Activated T-helper 1 cell treated with anti-CD3 and anti-CD28 coated beads, Interleukin-12 subunit alpha, Interleukin-12 subunit beta, Interleukin-2, Interleukin-4 antibody, amounts not matched to agents 30 ng/mL and 10 ng/mL and 1 ng/mL, durations not matched to agents 14 hours and 24 hours and 36 hours (primary cell): Measurements from ENCODE around the gene CPED1. TPM values are rescaled to one million over a fixed set of nuclear protein-coding genes. Genes with fewer than 3 reads are reported as not detected.
A peak's percentile ranks its signal among the peaks of the same experiment; 100 is the strongest.
"Not testable (repeated sequence)": the region's sequence is repeated elsewhere in the genome, so short reads cannot be mapped to it uniquely, and the experiment has no call there.

Experiments
- DNase-seq: peaks from one replicate; pipeline ENCODE4 v3.0.0; 2021; ENCODE audit warnings: low spot score
- H3K27ac Mint-ChIP-seq: one replicate; pipeline ENCODE4 v1.8.0; 2021; ENCODE audit warnings: mild to moderate bottlenecking, mixed read lengths
- H3K27me3 Mint-ChIP-seq: one replicate; pipeline ENCODE4 v1.8.0; 2022; ENCODE audit warnings: mild to moderate bottlenecking, moderate library complexity, mixed read lengths; ENCODE audit not compliant: insufficient read depth
- H3K36me3 Mint-ChIP-seq: one replicate; pipeline ENCODE4 v1.8.0; 2021; ENCODE audit warnings: low read depth, mixed read lengths
- H3K4me1 Mint-ChIP-seq: one replicate; pipeline ENCODE4 v1.8.0; 2021; ENCODE audit warnings: low read depth, mixed read lengths
- H3K4me3 Mint-ChIP-seq: one replicate; pipeline ENCODE4 v1.8.0; 2021; ENCODE audit warnings: mild to moderate bottlenecking, moderate library complexity, mixed read lengths
- H3K9me3 Mint-ChIP-seq: one replicate; pipeline ENCODE4 v1.8.0; 2021; ENCODE audit warnings: mixed read lengths
- intact Hi-C: fragments of 100-400 bp; cut with micrococcal nuclease; formaldehyde crosslinking; loops from one replicate; pipeline ENCODE4 v1.15.1; 2024
- total RNA-seq: library from RNA; stranded (reverse); gene quantifications from 2 replicates; pipeline ENCODE4 v1.2.3, GENCODE V29; 2022

CPED1 gene
- total RNA-seq, 1 donor from 2014 or later = not detected

GRCh38 chr7:121313793-121314676 is 325.5 kb downstream of the CPED1 start:
- H3K9me3 Mint-ChIP-seq = no peaks in the 10 kb centered on the region

DNA sequence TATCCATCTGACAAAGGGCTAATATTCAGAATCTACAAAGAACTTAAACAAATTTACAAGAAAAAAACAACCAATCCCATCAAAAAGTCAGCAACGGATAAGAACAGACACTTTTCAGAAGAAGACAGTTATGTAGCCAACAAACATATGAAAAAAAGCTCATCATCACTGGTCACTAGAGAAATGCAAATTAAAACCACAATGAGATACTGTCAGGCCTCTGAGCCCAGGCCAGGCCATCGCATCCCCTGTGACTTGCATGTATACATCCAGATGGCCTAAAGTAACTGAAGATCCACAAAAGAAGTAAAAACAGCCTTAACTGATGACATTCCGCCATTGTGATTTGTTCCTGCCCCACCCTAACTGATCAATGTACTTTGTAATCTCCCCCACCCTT is 326.7 kb downstream of the CPED1 start:
- H3K27ac Mint-ChIP-seq, H3K9me3 Mint-ChIP-seq, H3K27me3 Mint-ChIP-seq, H3K4me3 Mint-ChIP-seq, intact Hi-C loops, H3K4me1 Mint-ChIP-seq, H3K36me3 Mint-ChIP-seq, DNase-seq: not testable (repeated sequence)

More at GRCh38 chr7:121313793-121314676, 325.5 kb downstream of the CPED1 start:
- no peak overlapping the region for H3K4me3 Mint-ChIP-seq
- no peaks in the 10 kb centered on the region for H3K36me3 Mint-ChIP-seq
- no peak for DNase-seq
- no peak overlapping the region for H3K27ac Mint-ChIP-seq
- H3K4me1 Mint-ChIP-seq = no peaks in the 10 kb centered on the region
- peaks cover 10% of the 10 kb centered on the region for H3K27me3 Mint-ChIP-seq
- intact Hi-C loops = no loop called here

- DNase-seq = no peak
- Mint-ChIP-seq H3K9me3 (no peaks in the 10 kb centered on the region), H3K27ac (no peak overlapping the region), H3K4me3 (no peak overlapping the region), H3K27me3 (peaks cover 8% of the 10 kb centered on the region), H3K36me3 (no peaks in the 10 kb centered on the region), H3K4me1 (no peaks in the 10 kb centered on the region)
- intact Hi-C loops = no loop called here
Measured at GRCh38 chr7:121322460-121322859, 333.9 kb downstream of the CPED1 start.

- H3K36me3 Mint-ChIP-seq = no peaks in the 10 kb centered on the region
- H3K27ac Mint-ChIP-seq = no peak overlapping the region
- peaks cover 16% of the 10 kb centered on the region for H3K27me3 Mint-ChIP-seq
- intact Hi-C loops = no loop called here
- DNase-seq = no peak
- H3K9me3 Mint-ChIP-seq = no peaks in the 10 kb centered on the region
- peaks cover 3% of the 10 kb centered on the region for H3K4me1 Mint-ChIP-seq
- no peak overlapping the region for H3K4me3 Mint-ChIP-seq
Measured at GRCh38 chr7:121323515-121324302, 335.2 kb downstream of the CPED1 start.

- H3K27ac Mint-ChIP-seq = no peak overlapping the region
- H3K4me3 Mint-ChIP-seq = no peak overlapping the region
- peaks cover 21% of the 10 kb centered on the region for H3K4me1 Mint-ChIP-seq
- intact Hi-C loops = no loop called here
- no peak for DNase-seq
- H3K9me3 Mint-ChIP-seq = no peaks in the 10 kb centered on the region
- no peaks in the 10 kb centered on the region for H3K36me3 Mint-ChIP-seq
- peaks cover 48% of the 10 kb centered on the region for H3K27me3 Mint-ChIP-seq
Measured at GRCh38 chr7:121327671-121328070, 339.2 kb downstream of the CPED1 start.

DNA sequence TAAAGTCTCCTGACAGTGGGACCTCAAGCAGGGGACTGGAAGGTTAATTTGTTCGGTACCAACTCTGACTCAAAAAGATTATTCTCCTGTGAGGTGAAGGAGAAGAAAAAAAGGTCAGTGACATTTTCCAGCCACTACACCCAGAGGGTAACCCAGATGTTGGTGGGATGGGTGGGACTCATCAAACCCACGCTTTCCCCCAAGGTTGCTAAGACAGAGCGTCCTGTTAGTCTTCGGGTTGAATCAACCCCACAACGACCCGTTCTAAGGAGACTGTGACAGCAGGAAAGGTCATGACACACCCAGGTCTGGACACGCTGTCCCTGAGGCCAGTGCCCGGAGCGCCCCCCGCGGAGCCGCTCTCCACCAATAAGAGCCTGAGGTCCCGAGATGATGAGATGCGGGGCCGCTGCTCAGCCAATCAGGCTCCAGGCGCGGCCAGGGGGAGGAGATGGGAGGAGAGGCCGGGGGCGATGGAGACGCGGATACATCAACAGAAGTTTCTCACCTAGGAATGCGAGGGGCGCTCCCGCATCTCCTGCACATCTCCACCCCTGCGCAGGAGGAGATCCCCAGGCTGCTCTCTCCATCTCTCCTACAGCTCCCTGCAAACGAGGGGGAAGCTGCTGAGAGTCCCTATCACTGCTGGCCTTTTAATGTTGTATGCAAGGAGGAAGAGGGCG is 340.1 kb downstream of the CPED1 start, which contains the start of gene WNT16:
Gene WNT16, plus strand, starts transcription at position 493 of the 683 bp plus-strand sequence. CDS start 293 bp downstream, outside the sequence.
- peaks cover 43% of the 10 kb centered on the region for H3K27me3 Mint-ChIP-seq
- intact Hi-C loops = no loop called here
- H3K27ac Mint-ChIP-seq = no peak within 1 kb of the TSS
- H3K9me3 Mint-ChIP-seq = no peaks in the 10 kb centered on the region
- H3K36me3 Mint-ChIP-seq = no peaks in the 10 kb centered on the region
- peaks cover 21% of the 10 kb centered on the region for H3K4me1 Mint-ChIP-seq
- no peak for DNase-seq
- peak within 1 kb of the TSS; percentile 68 for H3K4me3 Mint-ChIP-seq

GRCh38 chr7:121329191-121330052 is 340.9 kb downstream of the CPED1 start:
- H3K27me3 Mint-ChIP-seq = peaks cover 48% of the 10 kb centered on the region
- H3K36me3 Mint-ChIP-seq = no peaks in the 10 kb centered on the region
- H3K4me3 Mint-ChIP-seq = peak overlapping the region; percentile 68
- peaks cover 21% of the 10 kb centered on the region for H3K4me1 Mint-ChIP-seq
- H3K27ac Mint-ChIP-seq = no peak overlapping the region
- H3K9me3 Mint-ChIP-seq = no peaks in the 10 kb centered on the region
- intact Hi-C loops = loop anchor here (5.0 to 10.0 kb wide), 2 partner anchors 342 to 665 kb away; partner anchors contain the start of gene CPED1
- DNase-seq = no peak

DNA sequence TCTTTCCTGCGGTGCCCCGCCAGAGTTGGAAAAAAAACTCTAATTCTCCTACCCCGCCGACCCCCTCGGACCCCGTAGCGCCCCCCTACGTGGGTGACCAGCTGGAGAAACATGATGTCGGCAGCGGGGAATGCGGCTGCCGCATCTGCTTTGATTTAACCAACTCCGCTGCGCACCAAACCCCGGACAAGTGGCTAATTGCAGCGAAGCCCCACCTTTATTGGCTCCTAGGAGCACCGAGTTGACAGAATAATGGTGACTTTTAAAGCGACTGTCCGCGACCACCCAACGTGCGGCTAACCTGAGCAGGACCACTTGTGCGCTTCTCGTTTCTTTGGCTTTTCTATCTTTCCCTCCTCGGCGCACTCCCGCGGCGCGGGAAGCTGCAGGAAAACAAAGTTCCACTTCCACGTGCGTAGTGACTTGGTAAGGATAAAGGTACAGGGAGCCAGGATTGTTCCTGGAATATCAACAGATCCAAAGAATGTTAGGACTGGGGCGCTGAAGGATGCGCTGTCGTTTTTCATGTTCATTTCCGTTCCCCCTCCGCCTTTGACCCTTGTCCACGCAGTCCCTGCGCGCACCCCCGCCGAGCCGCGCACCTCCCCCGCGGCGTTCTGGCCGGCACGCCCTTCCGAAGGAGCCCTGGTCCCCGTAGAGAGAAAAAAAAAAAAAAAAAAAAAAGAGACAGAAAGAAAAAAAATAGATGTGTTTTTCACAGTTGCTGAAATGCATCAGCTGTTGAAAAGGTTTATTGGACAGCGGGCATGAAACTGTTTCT is 341.7 kb downstream of the CPED1 start:
- Mint-ChIP-seq H3K9me3 (no peaks in the 10 kb centered on the region), H3K4me1 (peaks cover 21% of the 10 kb centered on the region), H3K36me3 (no peaks in the 10 kb centered on the region), H3K4me3 (peak overlapping the region; percentile 68), H3K27me3 (peaks cover 50% of the 10 kb centered on the region), H3K27ac (no peak overlapping the region)
- intact Hi-C loops = loop anchor here (5.0 to 10.0 kb wide), 2 partner anchors 343 to 665 kb away; partner anchors contain the start of gene CPED1
- no peak for DNase-seq

- H3K4me1 Mint-ChIP-seq = peaks cover 21% of the 10 kb centered on the region
- no peak overlapping the region for H3K4me3 Mint-ChIP-seq
- peaks cover 53% of the 10 kb centered on the region for H3K27me3 Mint-ChIP-seq
- no peak overlapping the region for H3K27ac Mint-ChIP-seq
- no peak for DNase-seq
- intact Hi-C loops = loop anchor here (5.0 to 10.0 kb wide), 2 partner anchors 344 to 664 kb away; partner anchors contain the start of gene CPED1
- no peaks in the 10 kb centered on the region for H3K9me3 Mint-ChIP-seq
- H3K36me3 Mint-ChIP-seq = no peaks in the 10 kb centered on the region
Measured at GRCh38 chr7:121331048-121331447, 342.5 kb downstream of the CPED1 start.

GRCh38 chr7:121331574-121331973 is 343.1 kb downstream of the CPED1 start:
- DNase-seq = no peak
- peaks cover 21% of the 10 kb centered on the region for H3K4me1 Mint-ChIP-seq
- H3K27me3 Mint-ChIP-seq = peaks cover 56% of the 10 kb centered on the region
- no peak overlapping the region for H3K27ac Mint-ChIP-seq
- no peak overlapping the region for H3K4me3 Mint-ChIP-seq
- H3K36me3 Mint-ChIP-seq = no peaks in the 10 kb centered on the region
- intact Hi-C loops = loop anchor here (5.0 to 10.0 kb wide), 2 partner anchors 344 to 663 kb away; partner anchors contain the start of gene CPED1
- no peaks in the 10 kb centered on the region for H3K9me3 Mint-ChIP-seq

DNA sequence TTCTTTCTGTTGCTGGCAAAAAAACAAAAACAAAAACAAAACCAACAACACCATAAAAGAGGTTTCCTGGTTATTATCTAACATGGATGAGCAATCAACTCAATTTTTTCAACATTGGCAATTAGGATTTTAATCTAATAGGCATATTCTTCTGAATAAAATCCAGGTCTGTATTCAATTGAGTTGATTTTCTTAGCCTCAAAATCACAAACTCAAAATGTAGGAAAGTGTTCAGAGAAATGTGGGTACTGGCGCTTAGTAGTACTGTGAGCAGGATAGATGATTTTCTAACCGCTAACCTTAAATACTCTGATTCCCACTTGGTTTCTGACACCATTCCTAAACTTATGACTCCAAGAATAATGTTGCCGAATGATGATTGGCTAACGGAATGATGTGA is 345.9 kb downstream of the CPED1 start:
- no peaks in the 10 kb centered on the region for H3K9me3 Mint-ChIP-seq
- H3K4me3 Mint-ChIP-seq = no peak overlapping the region
- intact Hi-C loops = loop anchor here (5.0 to 10.0 kb wide), 2 partner anchors 347 to 660 kb away; partner anchors contain the start of gene CPED1
- H3K27me3 Mint-ChIP-seq = peaks cover 50% of the 10 kb centered on the region
- peaks cover 12% of the 10 kb centered on the region for H3K4me1 Mint-ChIP-seq
- DNase-seq = no peak
- peaks cover 4% of the 10 kb centered on the region for H3K36me3 Mint-ChIP-seq
- no peak overlapping the region for H3K27ac Mint-ChIP-seq
